ENCODE data around the gene RPL13A.

The RPL13A gene

GRCh38 chr19:49448432-49448786 lies 39.0 kb upstream of the RPL13A start:
- TF ChIP-seq ZNF274 (IDR thresholded peaks at IDR 0.05; ENCODE audit: low read depth, low read length) (no peak), SUZ12 (IDR thresholded peaks at IDR 0.05; ENCODE audit: extremely low read depth, insufficient read depth, insufficient read length) (no peak), YY1 (IDR thresholded peaks at IDR 0.05; ENCODE audit: insufficient read depth, insufficient read length) (no peak)
- no peak overlapping the region for H3K9ac ChIP-seq (ENCODE audit: insufficient read length, low read depth)
- peaks cover 46% of the 10 kb centered on the region for H3K36me3 ChIP-seq (ENCODE audit: insufficient read depth, insufficient read length, low read length)
- DNase-seq (ENCODE audit: low read depth, low spot score), result no peak
- no peak overlapping the region for H3K4me3 ChIP-seq (ENCODE audit: insufficient read length, low read depth)
- no peaks in the 10 kb centered on the region for H3K9me3 ChIP-seq (ENCODE audit: insufficient read depth, low read length)
- H3K27me3 ChIP-seq (ENCODE audit: insufficient read depth, insufficient read length), result no peaks in the 10 kb centered on the region
- H3K4me1 ChIP-seq (ENCODE audit: insufficient read depth, insufficient read length), result peaks cover 6% of the 10 kb centered on the region

GRCh38 chr19:49450405-49450804 lies 37.0 kb upstream of the RPL13A start:
- TF ChIP-seq SUZ12 (IDR thresholded peaks at IDR 0.05; ENCODE audit: extremely low read depth, insufficient read depth, insufficient read length) (no peak), YY1 (IDR thresholded peaks at IDR 0.05; ENCODE audit: insufficient read depth, insufficient read length) (no peak), ZNF274 (IDR thresholded peaks at IDR 0.05; ENCODE audit: low read depth, low read length) (no peak)
- no peak for DNase-seq (ENCODE audit: low read depth, low spot score)
- no peaks in the 10 kb centered on the region for H3K9me3 ChIP-seq (ENCODE audit: insufficient read depth, low read length)
- H3K36me3 ChIP-seq (ENCODE audit: insufficient read depth, insufficient read length, low read length), result peaks cover 53% of the 10 kb centered on the region
- no peaks in the 10 kb centered on the region for H3K27me3 ChIP-seq (ENCODE audit: insufficient read depth, insufficient read length)
- H3K4me1 ChIP-seq (ENCODE audit: insufficient read depth, insufficient read length), result peaks cover 6% of the 10 kb centered on the region
- no peak overlapping the region for H3K4me3 ChIP-seq (ENCODE audit: insufficient read length, low read depth)
- H3K9ac ChIP-seq (ENCODE audit: insufficient read length, low read depth), result peak overlapping the region; percentile 63

- H3K9me3 ChIP-seq (ENCODE audit: insufficient read depth, low read length), result no peaks in the 10 kb centered on the region
- peak; percentile 96 for DNase-seq (ENCODE audit: low read depth, low spot score)
- peak within 1 kb of the TSS; percentile 97 for H3K9ac ChIP-seq (ENCODE audit: insufficient read length, low read depth)
- H3K27me3 ChIP-seq (ENCODE audit: insufficient read depth, insufficient read length), result no peaks in the 10 kb centered on the region
- H3K36me3 ChIP-seq (ENCODE audit: insufficient read depth, insufficient read length, low read length), result peaks cover 55% of the 10 kb centered on the region
- H3K4me1 ChIP-seq (ENCODE audit: insufficient read depth, insufficient read length), result peaks cover 6% of the 10 kb centered on the region
- TF ChIP-seq ZNF274 (IDR thresholded peaks at IDR 0.05; ENCODE audit: low read depth, low read length), result no peak
- TF ChIP-seq SUZ12 (IDR thresholded peaks at IDR 0.05; ENCODE audit: extremely low read depth, insufficient read depth, insufficient read length), result no peak
- no peak for TF ChIP-seq YY1 (IDR thresholded peaks at IDR 0.05; ENCODE audit: insufficient read depth, insufficient read length)
- peak within 1 kb of the TSS; percentile 93 for H3K4me3 ChIP-seq (ENCODE audit: insufficient read length, low read depth)
Measured at GRCh38 chr19:49451430-49452181, 35.8 kb upstream of the RPL13A start, which contains the start of gene PIH1D1. Gene PIH1D1 (minus strand): TSS chr19:49451814. CDS start chr19:49451574, 240 bp downstream.

GRCh38 chr19:49453013-49453756 lies 34.2 kb upstream of the RPL13A start, which contains the start of gene ALDH16A1:
Gene ALDH16A1 (plus strand): TSS chr19:49453225. CDS start chr19:49453332, 107 bp downstream.
- Histone ChIP-seq H3K4me3 (ENCODE audit: insufficient read length, low read depth) (peak within 1 kb of the TSS; percentile 85), H3K9ac (ENCODE audit: insufficient read length, low read depth) (peak within 1 kb of the TSS; percentile 97), H3K27me3 (ENCODE audit: insufficient read depth, insufficient read length) (no peaks in the 10 kb centered on the region), H3K9me3 (ENCODE audit: insufficient read depth, low read length) (no peaks in the 10 kb centered on the region), H3K4me1 (ENCODE audit: insufficient read depth, insufficient read length) (peaks cover 5% of the 10 kb centered on the region), H3K36me3 (ENCODE audit: insufficient read depth, insufficient read length, low read length) (peaks cover 46% of the 10 kb centered on the region)
- TF ChIP-seq YY1 (IDR thresholded peaks at IDR 0.05; ENCODE audit: insufficient read depth, insufficient read length) (no peak), ZNF274 (IDR thresholded peaks at IDR 0.05; ENCODE audit: low read depth, low read length) (no peak), SUZ12 (IDR thresholded peaks at IDR 0.05; ENCODE audit: extremely low read depth, insufficient read depth, insufficient read length) (no peak)
- DNase-seq (ENCODE audit: low read depth, low spot score), result peak; percentile 93

GRCh38 chr19:49453757-49454240 lies 33.6 kb upstream of the RPL13A start:
- DNase-seq (ENCODE audit: low read depth, low spot score), result no peak
- TF ChIP-seq YY1 (IDR thresholded peaks at IDR 0.05; ENCODE audit: insufficient read depth, insufficient read length) (no peak), SUZ12 (IDR thresholded peaks at IDR 0.05; ENCODE audit: extremely low read depth, insufficient read depth, insufficient read length) (no peak), ZNF274 (IDR thresholded peaks at IDR 0.05; ENCODE audit: low read depth, low read length) (no peak)
- peaks cover 45% of the 10 kb centered on the region for H3K36me3 ChIP-seq (ENCODE audit: insufficient read depth, insufficient read length, low read length)
- H3K4me3 ChIP-seq (ENCODE audit: insufficient read length, low read depth), result peak overlapping the region; percentile 85
- H3K9ac ChIP-seq (ENCODE audit: insufficient read length, low read depth), result peak overlapping the region; percentile 97
- no peaks in the 10 kb centered on the region for H3K9me3 ChIP-seq (ENCODE audit: insufficient read depth, low read length)
- no peaks in the 10 kb centered on the region for H3K27me3 ChIP-seq (ENCODE audit: insufficient read depth, insufficient read length)
- peaks cover 2% of the 10 kb centered on the region for H3K4me1 ChIP-seq (ENCODE audit: insufficient read depth, insufficient read length)

GRCh38 chr19:49455773-49456172 lies 31.6 kb upstream of the RPL13A start:
- peaks cover 40% of the 10 kb centered on the region for H3K36me3 ChIP-seq (ENCODE audit: insufficient read depth, insufficient read length, low read length)
- no peak for DNase-seq (ENCODE audit: low read depth, low spot score)
- no peak overlapping the region for H3K4me3 ChIP-seq (ENCODE audit: insufficient read length, low read depth)
- H3K9ac ChIP-seq (ENCODE audit: insufficient read length, low read depth), result no peak overlapping the region
- no peaks in the 10 kb centered on the region for H3K9me3 ChIP-seq (ENCODE audit: insufficient read depth, low read length)
- no peaks in the 10 kb centered on the region for H3K27me3 ChIP-seq (ENCODE audit: insufficient read depth, insufficient read length)
- TF ChIP-seq SUZ12 (IDR thresholded peaks at IDR 0.05; ENCODE audit: extremely low read depth, insufficient read depth, insufficient read length), result no peak
- no peak for TF ChIP-seq YY1 (IDR thresholded peaks at IDR 0.05; ENCODE audit: insufficient read depth, insufficient read length)
- no peak for TF ChIP-seq ZNF274 (IDR thresholded peaks at IDR 0.05; ENCODE audit: low read depth, low read length)
- H3K4me1 ChIP-seq (ENCODE audit: insufficient read depth, insufficient read length), result no peaks in the 10 kb centered on the region

GRCh38 chr19:49456326-49456725 lies 31.1 kb upstream of the RPL13A start:
- Histone ChIP-seq H3K4me1 (ENCODE audit: insufficient read depth, insufficient read length) (no peaks in the 10 kb centered on the region), H3K9ac (ENCODE audit: insufficient read length, low read depth) (no peak overlapping the region), H3K27me3 (ENCODE audit: insufficient read depth, insufficient read length) (no peaks in the 10 kb centered on the region), H3K9me3 (ENCODE audit: insufficient read depth, low read length) (no peaks in the 10 kb centered on the region), H3K4me3 (ENCODE audit: insufficient read length, low read depth) (no peak overlapping the region), H3K36me3 (ENCODE audit: insufficient read depth, insufficient read length, low read length) (peaks cover 42% of the 10 kb centered on the region)
- TF ChIP-seq ZNF274 (IDR thresholded peaks at IDR 0.05; ENCODE audit: low read depth, low read length) (no peak), YY1 (IDR thresholded peaks at IDR 0.05; ENCODE audit: insufficient read depth, insufficient read length) (no peak), SUZ12 (IDR thresholded peaks at IDR 0.05; ENCODE audit: extremely low read depth, insufficient read depth, insufficient read length) (no peak)
- DNase-seq (ENCODE audit: low read depth, low spot score), result no peak

Data from NT2/D1 (cell line).